ENCODE results near the gene DOP1B.

DOP1B gene

DNA sequence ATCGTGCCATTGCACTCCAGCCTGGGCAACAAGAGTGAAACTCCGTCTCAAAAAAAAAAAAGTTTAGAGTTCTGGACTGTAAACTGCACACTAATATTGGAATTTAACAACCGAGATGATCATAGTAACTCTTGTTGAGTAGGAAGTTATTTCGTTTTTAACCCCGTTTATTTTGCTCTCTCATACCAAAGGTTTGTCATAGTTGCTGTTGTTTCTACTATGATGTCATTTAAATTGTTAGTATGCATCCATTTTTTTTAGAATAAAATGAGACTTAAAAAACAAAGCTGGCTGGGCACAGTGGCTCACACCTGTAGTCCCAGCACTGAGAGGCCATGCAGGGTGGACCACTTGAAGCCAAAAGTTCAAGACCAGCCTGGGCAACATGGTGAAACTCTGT, 49.3 kb downstream of the DOP1B start:
- DNase-seq, result no peak

Data from bone marrow (tissue), 2 donors.